ENCODE measurements around the gene S100A11. TPM values are rescaled to one million over a fixed set of nuclear protein-coding genes. Genes with fewer than 3 reads are reported as not detected.

S100A11 gene
- total RNA-seq, 2 donors from 2014 or later: 197 to 272 TPM

DNA sequence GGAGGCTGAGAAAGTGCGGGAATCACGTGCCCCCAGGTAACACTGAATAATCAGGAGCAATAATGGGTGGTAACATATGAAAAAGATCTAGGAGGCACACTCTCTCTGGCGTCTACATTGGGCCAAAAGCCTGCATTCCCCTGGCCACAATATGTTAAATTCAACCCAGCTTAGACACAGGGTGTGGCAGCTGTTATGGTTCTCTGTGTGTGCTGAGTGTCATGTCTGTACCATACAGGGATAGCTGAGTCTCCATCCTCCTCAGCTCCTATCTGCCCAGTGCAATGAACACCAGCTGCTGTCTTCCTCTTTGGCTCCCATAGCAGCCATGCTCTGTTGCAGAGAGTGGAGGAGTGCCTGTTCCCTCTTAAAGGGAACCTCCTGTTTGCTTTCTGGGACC is 14.3 kb downstream of the S100A11 start:
- DNase-seq (ENCODE audit: low spot score in 2 of 2) (no peak), ATAC-seq (no peak)
- Mint-ChIP-seq H3K36me3 (no peaks in the 10 kb centered on the region), H3K27ac (no peak overlapping the region), H3K9me3 (no peaks in the 10 kb centered on the region)

DNA sequence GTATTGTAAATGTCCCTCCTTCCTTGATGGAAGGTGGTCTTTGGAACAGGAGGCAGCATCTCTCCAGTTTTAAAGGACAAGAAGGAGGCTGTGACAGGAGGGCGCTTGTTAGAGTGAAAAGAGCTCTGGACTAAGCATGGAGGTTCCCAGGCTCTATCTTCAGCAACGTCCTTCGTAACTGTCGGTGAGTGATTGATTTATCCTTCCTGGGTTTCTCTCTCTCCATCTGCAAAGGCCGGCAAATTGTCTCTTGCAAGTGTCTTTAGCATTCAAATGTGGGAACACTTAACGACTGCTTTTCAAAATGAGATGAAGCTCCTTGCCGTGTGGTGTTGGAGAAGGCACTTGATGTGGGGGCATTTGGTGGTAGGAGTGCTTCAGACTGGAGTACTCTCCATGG is 15.2 kb downstream of the S100A11 start:
- H3K36me3 Mint-ChIP-seq: no peaks in the 10 kb centered on the region
- H3K27ac Mint-ChIP-seq: peak overlapping the region in 1 of 2 donors; percentile 15
- DNase-seq (ENCODE audit: low spot score in 2 of 2) (no peak), ATAC-seq (no peak)
- no peaks in the 10 kb centered on the region for H3K9me3 Mint-ChIP-seq

DNA sequence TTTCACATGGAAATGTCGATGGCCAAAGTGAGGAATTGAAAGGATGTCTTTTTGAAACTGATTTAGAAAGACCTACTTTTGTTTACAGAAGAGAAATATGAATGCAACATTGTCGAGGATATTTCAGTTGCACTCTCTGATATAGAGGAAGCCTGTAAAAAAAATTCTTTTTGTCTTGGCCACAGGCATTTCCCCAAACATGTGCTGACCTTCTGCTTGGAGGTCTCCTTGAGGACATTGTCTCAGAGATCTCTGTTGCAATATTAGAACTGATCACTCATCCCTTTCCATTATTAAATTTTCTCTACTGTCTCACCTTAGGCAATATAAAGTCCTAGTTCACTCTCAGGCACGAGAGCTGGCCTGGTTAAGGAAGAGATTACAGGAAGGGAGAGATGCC is 16.0 kb downstream of the S100A11 start:
- no peaks in the 10 kb centered on the region for H3K36me3 Mint-ChIP-seq
- peak overlapping the region in 1 of 2 donors; percentile 15 for H3K27ac Mint-ChIP-seq
- no peaks in the 10 kb centered on the region for H3K9me3 Mint-ChIP-seq
- no peak for ATAC-seq
- no peak for DNase-seq (ENCODE audit: low spot score in 2 of 2)

DNA sequence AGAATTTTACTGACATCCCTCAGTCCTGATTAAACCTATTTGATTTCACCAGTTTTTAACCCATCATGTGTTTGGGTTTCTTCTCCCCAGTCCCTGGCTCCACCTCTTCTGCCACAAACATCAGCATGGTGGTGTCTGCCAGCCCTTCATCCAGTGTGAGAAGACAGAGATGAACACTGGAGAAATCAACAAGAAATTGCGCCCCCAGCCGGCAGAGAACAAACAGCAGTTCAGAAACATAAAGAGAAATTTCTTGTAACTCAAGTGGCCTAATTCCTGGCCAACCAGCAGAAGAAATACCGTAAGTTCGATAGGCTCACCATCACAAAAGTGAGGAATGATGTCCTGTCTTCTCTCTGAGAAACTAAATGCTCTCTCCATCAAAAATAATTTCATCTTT is 18.3 kb downstream of the S100A11 start:
- no peaks in the 10 kb centered on the region for H3K36me3 Mint-ChIP-seq
- ATAC-seq: no peak
- no peaks in the 10 kb centered on the region for H3K9me3 Mint-ChIP-seq
- DNase-seq (ENCODE audit: low spot score in 2 of 2): no peak
- H3K27ac Mint-ChIP-seq: no peak overlapping the region

DNA sequence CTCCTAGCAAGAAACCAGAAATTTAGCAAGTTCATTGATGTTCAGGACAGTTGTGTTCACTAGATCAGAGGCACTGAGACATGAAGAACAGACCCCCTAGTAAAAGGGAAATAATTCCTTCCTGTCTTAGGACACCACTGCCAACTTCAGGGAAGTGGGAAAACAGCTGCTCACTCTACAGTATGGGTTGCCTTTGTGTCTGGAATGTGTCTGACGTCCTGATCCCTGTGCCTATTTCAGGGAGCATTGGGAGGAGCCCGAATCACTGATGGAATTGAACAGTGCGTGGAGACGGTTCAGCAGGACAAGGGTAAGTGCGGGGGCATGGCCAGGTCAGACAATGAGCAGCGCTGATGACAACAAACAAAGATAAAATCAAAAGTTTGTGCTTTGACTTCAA is 21.0 kb downstream of the S100A11 start:
- DNase-seq (ENCODE audit: low spot score in 2 of 2) (no peak), ATAC-seq (no peak)
- Mint-ChIP-seq H3K9me3 (no peaks in the 10 kb centered on the region), H3K36me3 (no peaks in the 10 kb centered on the region), H3K27ac (no peak overlapping the region)

DNA sequence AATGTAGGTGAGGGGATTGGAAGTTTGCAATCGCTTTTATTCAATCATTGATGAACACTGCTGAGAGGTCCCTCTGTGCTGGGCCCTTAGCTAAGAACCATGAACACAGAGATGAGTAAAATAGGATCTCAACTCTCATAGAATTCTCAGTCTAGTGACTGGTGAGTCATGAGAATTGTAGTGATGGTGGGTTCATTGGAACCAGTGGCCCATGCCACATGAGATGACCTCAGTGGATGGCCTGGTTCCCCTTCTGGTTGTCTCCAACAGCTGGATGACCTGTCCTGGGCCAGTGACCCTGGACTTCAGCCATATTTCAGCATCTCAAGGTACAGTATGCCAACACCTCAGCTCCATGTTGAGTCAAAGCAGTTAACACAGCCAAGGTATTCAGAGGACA is 21.9 kb downstream of the S100A11 start:
- Mint-ChIP-seq H3K9me3 (no peaks in the 10 kb centered on the region), H3K27ac (no peak overlapping the region), H3K36me3 (no peaks in the 10 kb centered on the region)
- DNase-seq (ENCODE audit: low spot score in 2 of 2) (no peak), ATAC-seq (peak in 1 of 2 donors; percentile 11)

DNA sequence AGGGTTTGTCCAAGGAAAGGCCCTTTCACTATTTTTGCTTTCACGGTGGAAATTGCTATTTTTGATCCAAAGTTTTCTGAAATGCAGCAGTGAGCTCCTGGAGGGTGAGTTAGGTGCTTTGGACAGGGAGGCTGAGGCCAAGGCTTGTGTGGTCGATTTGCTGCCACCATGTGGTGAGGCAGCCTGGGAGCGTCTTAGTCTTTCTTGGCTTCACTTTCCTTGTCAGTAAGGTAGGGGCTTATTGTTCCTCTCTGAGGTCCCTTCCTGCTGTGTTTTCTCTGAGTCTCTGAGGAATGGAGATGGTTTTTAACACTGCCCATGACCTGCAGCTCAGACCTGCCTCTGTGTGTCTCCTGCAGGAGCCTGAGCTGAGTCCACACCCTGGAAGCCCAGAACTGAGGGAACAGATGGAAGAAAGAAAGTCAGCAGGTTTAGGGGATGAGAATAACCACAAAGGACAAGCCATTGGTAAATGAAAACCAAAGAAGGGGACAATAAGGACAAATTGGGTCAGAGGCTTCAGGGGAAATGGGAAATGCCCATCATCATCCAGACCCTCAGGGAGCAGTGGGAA is 23.1 kb downstream of the S100A11 start:
- ATAC-seq (no peak), DNase-seq (ENCODE audit: low spot score in 2 of 2) (no peak)
- no peak overlapping the region for H3K27ac Mint-ChIP-seq
- no peaks in the 10 kb centered on the region for H3K36me3 Mint-ChIP-seq
- no peaks in the 10 kb centered on the region for H3K9me3 Mint-ChIP-seq

DNA sequence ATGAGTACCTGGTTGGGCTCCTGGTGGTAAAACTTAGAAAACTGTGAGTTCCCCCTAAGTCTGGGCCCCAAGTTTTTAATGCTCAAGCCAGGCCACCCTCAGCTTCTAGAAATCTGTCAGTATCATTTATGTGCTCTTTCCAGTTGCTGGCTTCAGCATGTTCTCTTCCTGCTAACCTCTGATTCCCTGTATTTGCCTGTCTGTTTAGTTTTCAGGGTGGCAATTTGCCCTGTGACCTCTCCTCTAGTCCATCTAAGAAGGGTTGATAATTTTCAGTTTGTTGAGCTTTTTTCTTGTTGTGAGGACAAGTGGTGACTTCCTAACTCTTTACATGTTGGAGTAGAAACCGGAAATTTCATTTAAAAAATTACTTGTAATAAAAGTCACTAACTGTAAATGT is 27.1 kb downstream of the S100A11 start:
- Mint-ChIP-seq H3K9me3 (no peaks in the 10 kb centered on the region), H3K27ac (no peak overlapping the region), H3K36me3 (no peaks in the 10 kb centered on the region)
- no peak for ATAC-seq
- DNase-seq (ENCODE audit: low spot score in 2 of 2): no peak

DNA sequence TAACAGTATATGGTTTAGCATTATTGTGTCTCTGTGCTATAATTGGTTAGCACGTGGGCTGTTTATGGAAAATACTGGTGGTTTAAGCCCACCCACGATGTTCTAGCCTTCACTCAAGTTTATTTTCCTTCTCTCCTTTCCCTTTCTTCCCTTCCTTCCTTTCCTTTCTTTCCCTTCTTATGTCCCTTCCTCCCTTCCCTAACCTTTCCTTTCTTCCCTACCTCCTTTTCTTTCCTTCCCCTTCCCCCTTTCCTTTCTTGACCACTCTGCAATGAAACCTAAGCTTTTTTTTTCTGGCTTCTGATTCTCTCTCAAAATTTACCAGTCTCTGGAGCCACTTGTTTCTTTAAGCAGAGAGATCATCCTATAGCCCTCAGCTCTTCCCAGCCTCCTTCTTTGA is 29.8 kb downstream of the S100A11 start:
- Mint-ChIP-seq H3K9me3 (no peaks in the 10 kb centered on the region), H3K36me3 (no peaks in the 10 kb centered on the region), H3K27ac (no peak overlapping the region)
- DNase-seq (ENCODE audit: low spot score in 2 of 2): no peak
- ATAC-seq: no peak

DNA sequence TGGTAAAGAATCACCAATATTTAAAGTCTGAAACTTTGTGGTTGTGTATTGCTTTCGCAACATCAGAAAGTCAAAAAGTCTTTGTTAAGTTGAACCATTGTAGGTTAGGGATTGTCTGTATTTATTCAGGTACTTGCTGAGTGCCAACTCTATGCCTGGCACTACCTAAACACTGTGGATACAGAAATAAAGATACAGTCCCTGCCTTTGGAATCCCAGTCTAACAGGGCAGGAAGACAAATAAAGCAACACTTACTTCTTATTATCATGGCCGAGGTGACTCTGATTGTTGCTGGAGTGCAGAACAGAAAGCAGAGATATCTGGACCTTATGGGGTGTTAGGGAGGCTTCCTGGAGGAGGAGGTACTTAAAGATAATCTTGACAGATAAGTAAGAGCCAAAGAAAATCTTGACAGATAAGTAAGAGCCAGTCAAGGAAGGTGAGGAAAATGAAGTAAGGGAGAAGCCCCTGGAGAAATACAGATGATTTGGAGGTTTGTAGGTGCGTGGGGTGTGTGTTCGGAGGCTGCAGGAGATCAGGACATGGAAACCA is 31.4 kb downstream of the S100A11 start:
- Mint-ChIP-seq H3K36me3 (no peaks in the 10 kb centered on the region), H3K27ac (no peak overlapping the region), H3K9me3 (no peaks in the 10 kb centered on the region)
- ATAC-seq (no peak), DNase-seq (ENCODE audit: low spot score in 2 of 2) (no peak)

DNA sequence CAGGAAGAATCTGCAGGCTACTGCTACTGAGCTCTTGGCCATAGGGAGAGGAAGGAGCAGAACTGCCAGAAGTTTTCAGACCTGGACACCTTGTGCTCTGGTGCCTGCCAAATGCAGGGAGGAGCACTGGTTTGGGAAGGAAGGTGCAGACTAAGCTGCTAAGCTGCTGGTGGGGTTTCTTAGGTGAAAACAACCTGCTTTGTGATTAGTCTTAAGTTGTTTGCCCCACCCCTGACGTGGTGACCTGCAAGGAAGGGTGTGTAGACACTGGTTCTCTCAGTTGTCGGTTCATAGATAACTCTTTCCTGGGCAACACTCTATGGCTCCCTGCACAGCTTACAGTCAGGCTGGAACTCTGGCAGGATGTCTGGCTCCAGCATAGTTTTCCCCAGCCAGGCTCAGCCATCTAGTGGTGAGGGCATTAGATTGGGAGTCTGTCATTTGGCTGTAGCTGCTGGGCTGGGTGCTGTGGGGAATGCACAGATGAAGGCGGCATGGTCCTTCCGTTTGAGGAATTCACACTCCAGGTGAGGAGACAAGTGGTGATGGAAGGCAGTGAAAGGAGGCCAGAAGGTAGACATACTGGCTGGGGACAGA is 32.9 kb downstream of the S100A11 start:
- no peak for DNase-seq (ENCODE audit: low spot score in 2 of 2)

DNA sequence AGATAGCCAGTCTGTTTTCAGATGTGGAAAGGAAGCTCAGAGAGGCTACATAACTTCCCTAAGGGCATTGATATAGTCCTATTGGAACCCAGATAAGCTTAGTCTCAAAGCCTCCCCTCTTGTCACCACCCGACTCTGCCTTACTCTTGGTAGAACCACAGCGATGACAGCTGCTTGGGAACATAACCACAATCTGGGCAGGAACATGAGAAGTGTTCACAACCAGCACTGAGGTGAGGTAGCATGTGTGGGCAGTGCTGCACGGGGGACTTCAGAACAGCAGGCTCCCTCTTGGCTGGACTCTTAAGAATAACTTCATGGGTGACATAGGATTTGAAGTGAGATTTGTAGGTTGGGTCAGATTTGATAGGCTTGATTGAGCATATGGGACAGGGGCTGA is 33.8 kb downstream of the S100A11 start:
- Mint-ChIP-seq H3K36me3 (no peaks in the 10 kb centered on the region), H3K27ac (no peak overlapping the region), H3K9me3 (no peaks in the 10 kb centered on the region)
- no peak for DNase-seq (ENCODE audit: low spot score in 2 of 2)
- peak in 1 of 2 donors; percentile 18 for ATAC-seq

More for the DNA sequence above, 32.9 kb downstream of the S100A11 start:
- H3K36me3 Mint-ChIP-seq: no peaks in the 10 kb centered on the region
- H3K27ac Mint-ChIP-seq: no peak overlapping the region
- ATAC-seq: no peak
- no peaks in the 10 kb centered on the region for H3K9me3 Mint-ChIP-seq

DNA sequence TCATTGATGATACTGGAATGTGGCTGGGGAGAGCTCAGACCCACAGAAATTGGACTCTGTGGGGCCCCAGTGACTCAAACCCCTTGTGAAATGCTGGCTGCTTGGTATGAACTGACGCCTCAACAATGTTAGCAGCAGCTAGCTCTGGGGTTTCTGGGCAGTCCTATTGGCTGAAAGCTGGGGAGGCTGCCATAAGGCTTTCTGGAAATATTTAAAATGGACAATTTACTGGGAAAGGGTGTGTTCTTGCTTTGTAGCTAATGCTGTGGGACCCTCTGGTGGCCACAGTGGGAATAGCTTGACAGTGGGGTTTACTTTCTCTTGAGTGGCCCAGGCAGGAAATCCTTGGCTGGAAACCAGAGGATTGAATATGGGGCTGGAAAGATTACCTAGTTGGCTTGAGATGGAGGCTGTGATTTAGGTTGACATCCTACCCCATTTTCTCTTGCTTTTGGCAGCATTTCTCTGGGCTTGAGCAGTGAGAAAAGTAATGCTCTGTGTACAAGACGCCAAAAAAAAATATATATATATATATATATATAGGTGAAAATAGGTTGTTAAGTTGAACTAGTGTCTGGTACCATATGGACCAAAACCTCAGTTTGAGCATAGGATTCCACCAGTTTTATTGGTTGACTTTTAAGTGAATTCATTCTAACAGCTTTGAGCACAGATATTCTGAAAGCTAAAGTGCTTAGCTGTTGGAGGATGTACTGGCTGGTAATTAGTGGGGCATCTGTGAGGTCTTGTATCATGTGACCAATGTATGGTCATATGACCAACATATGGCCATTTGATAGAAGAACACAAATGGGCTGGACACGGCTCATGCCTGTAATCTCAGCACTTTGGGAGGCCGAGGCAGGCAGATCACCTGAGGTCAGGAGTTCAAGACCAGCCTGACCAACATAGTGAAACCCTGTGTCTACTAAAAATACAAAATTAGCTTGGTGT is 34.9 kb downstream of the S100A11 start:
- Mint-ChIP-seq H3K36me3 (no peaks in the 10 kb centered on the region), H3K9me3 (no peaks in the 10 kb centered on the region), H3K27ac (no peak overlapping the region)
- DNase-seq (ENCODE audit: low spot score in 2 of 2) (peak in 1 of 2 donors; percentile 71), ATAC-seq (peak; percentile 73 to 84)

DNA sequence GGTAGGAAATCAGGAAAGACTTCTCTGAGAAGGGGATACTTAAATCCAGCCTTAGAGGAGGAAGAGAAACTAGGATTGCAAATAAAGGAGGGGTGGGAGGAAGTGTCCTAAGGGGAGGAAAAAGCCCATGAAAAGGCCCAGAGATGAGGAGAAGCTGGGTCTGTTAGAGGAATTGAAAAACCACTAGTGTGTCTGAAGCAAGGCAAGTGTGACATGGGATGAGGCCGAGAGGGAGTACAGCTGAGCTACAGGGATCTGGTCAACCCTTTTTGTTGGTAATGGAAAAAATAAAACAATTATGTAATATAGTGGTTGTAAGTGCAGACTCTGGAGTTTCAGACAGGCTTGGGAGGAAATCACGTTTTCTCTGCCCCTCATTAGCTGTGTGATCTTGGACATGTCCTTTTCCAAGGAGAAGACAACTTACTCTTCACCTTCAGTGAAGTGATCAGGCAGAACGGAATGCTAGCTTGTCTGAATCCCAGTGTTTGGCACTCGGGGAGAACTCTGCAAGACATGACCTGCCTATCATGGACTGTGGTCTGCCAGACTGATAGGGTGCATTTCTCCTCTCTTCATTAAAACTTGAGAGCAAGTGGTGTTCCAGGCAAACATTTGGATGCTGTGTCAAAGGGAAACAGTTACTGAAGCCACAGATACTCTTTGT is 35.7 kb downstream of the S100A11 start:
- H3K9me3 Mint-ChIP-seq: no peaks in the 10 kb centered on the region
- H3K27ac Mint-ChIP-seq: no peak overlapping the region
- H3K36me3 Mint-ChIP-seq: no peaks in the 10 kb centered on the region
- DNase-seq (ENCODE audit: low spot score in 2 of 2) (no peak), ATAC-seq (no peak)

DNA sequence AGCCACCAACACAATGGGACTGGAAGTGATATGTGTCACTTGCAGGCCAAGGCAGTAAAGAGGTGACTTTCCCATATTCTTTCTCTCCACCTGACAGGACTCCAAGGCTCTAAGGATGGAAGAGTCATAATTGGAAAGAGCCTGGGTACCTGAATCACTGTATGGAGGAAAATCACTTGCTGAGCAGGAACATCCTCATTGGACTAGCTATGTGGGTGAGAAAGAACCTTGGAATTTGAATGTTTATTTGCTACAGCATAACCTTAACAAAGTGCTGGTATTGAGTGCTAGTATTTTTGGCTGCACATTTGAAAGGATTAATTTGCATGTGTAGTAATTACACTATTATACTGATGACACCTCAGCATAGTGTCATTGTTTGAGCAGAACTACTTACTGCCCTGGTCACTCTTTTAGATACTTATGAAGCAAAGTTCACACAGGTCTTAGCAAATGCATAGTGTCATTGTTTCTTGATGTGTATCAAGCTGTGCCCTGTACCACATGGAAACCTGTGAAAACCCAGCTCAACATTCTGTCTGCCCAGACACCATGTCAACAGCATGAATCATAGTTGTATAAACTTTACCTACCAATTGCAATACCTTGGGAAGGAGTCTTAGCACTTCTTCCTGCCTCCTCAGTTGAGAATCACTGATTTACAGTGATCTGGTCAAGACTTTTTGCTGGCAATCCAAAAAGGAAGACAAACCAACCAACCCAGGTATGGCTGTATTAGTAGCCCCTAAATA is 38.0 kb downstream of the S100A11 start:
- ATAC-seq (no peak), DNase-seq (ENCODE audit: low spot score in 2 of 2) (no peak)
- H3K27ac Mint-ChIP-seq: no peak overlapping the region
- no peaks in the 10 kb centered on the region for H3K9me3 Mint-ChIP-seq
- H3K36me3 Mint-ChIP-seq: no peaks in the 10 kb centered on the region

DNA sequence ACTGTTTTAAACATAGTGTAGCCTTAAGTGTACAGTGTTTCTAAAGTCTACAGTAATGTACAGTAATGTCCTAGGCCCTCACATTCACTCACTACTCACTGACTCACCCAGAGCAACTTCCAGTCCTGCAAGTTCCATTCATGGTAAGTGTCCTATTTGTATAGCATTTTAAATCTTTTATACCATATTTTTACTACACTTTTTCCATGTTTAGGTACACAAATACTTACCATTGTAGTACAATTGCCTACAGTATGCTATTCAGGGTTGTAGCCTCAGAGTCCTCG is 39.6 kb downstream of the S100A11 start:
- ATAC-seq (no peak), DNase-seq (ENCODE audit: low spot score in 2 of 2) (no peak)
- H3K36me3 Mint-ChIP-seq: peaks cover 0 to 10% of the 10 kb centered on the region in 2 donors
- H3K27ac Mint-ChIP-seq: no peak overlapping the region
- H3K9me3 Mint-ChIP-seq: no peaks in the 10 kb centered on the region
